DMS 273 (cell line): ENCODE data around the gene LAMC2.

Experiments used
- DNase-seq: peaks from one replicate; lab custom pipeline; 2025; ENCODE audit not compliant: unreplicated experiment; lab: John Stamatoyannopoulos, UW

LAMC2 gene

GRCh38 chr1:183283286-183283685, 97.2 kb downstream of the LAMC2 start:
- DNase-seq = peak; percentile 67

- DNase-seq = peak; percentile 40
Measured at GRCh38 chr1:183284086-183284485, 98.0 kb downstream of the LAMC2 start.

GRCh38 chr1:183285256-183285655, 99.2 kb downstream of the LAMC2 start:
- DNase-seq = no peak

GRCh38 chr1:183285746-183286145, 99.7 kb downstream of the LAMC2 start:
- no peak for DNase-seq

- DNase-seq = no peak
Measured at GRCh38 chr1:183287191-183287675, 101.2 kb downstream of the LAMC2 start.

- no peak for DNase-seq
Measured at GRCh38 chr1:183288583-183288982, 102.5 kb downstream of the LAMC2 start.

- no peak for DNase-seq
Measured at GRCh38 chr1:183289051-183289496, 103.0 kb downstream of the LAMC2 start.

GRCh38 chr1:183290628-183291027, 104.6 kb downstream of the LAMC2 start:
- no peak for DNase-seq

- no peak for DNase-seq
Measured at GRCh38 chr1:183291216-183291762, 105.2 kb downstream of the LAMC2 start.

- DNase-seq = no peak
Measured at GRCh38 chr1:183291802-183292514, 105.9 kb downstream of the LAMC2 start.

- DNase-seq = no peak
Measured at GRCh38 chr1:183293241-183293640, 107.2 kb downstream of the LAMC2 start.

- DNase-seq = no peak
Measured at GRCh38 chr1:183293876-183294275, 107.8 kb downstream of the LAMC2 start.
